CD14-positive monocyte (primary cell): ENCODE data around the gene TNFRSF14. TPM values are rescaled to one million over a fixed set of nuclear protein-coding genes. Genes with fewer than 3 reads are reported as not detected.

Source experiments
- DNase-seq, 3 donors: peaks; one replicate each; pipeline ENCODE4 v3.0.0-alpha.2; 2011 to 2022
- H2AFZ ChIP-seq: 2 replicates; pipeline ENCODE4 v1.6.0; 2012; ENCODE audit warnings: mild to moderate bottlenecking, low read depth, low read length, inconsistent platforms; ENCODE audit not compliant: insufficient read depth, poor library complexity, severe bottlenecking
- H3K27ac ChIP-seq, 2 donors: 1 replicate in 1 of 2; 2 replicates in 1 of 2; pipeline ENCODE4 v1.5.1; 2012 to 2013; ENCODE audit warnings: low read length in 2 of 2, control low read depth in 1 of 2, inconsistent platforms in 1 of 2, low read depth in 1 of 2, mild to moderate bottlenecking in 1 of 2
- H3K27me3 ChIP-seq, 2 donors: one replicate each; pipeline versions ENCODE4 v1.6.0 to v1.6.1; 2011 to 2013; ENCODE audit warnings: low read length in 2 of 2; ENCODE audit not compliant: control insufficient read depth in 2 of 2, insufficient read depth in 2 of 2
- H3K36me3 ChIP-seq, 2 donors: replicated peaks in 1 of 2; 1 replicate in 1 of 2; 2 replicates in 1 of 2; pipeline versions ENCODE4 v1.5.1 to v1.6.1; 2012 to 2013; ENCODE audit warnings: low read length in 2 of 2, control low read depth in 1 of 2, inconsistent platforms in 1 of 2, mild to moderate bottlenecking in 1 of 2; ENCODE audit not compliant: insufficient read depth in 2 of 2, control insufficient read depth in 1 of 2
- H3K4me1 ChIP-seq, 2 donors: 1 replicate in 1 of 2; 2 replicates in 1 of 2; pipeline versions ENCODE4 v1.5.1 to v1.6.1; 2012 to 2013; ENCODE audit warnings: low read length in 2 of 2, control low read depth in 1 of 2, inconsistent platforms in 1 of 2, mild to moderate bottlenecking in 1 of 2, moderate library complexity in 1 of 2; ENCODE audit not compliant: insufficient read depth in 2 of 2, control insufficient read depth in 1 of 2
- H3K4me2 ChIP-seq: replicated peaks from 2 replicates; pipeline ENCODE3; 2012; ENCODE audit warnings: low read length, moderate library complexity, mild to moderate bottlenecking; ENCODE audit not compliant: poor library complexity, severe bottlenecking; ENCODE audit errors: extremely low read depth
- H3K4me3 ChIP-seq, 3 experiments: fragments of 200-600 bp in 1 of 3; sonication (generic) in 1 of 3; replicated peaks in 1 of 3; 1 replicate in 2 of 3; 2 replicates in 1 of 3; pipeline ENCODE4 v1.5.1; 2011 to 2013; ENCODE audit warnings: low read length in 3 of 3, mild to moderate bottlenecking in 3 of 3, control low read depth in 2 of 3, low read depth in 2 of 3, inconsistent platforms in 1 of 3, moderate library complexity in 1 of 3
- H3K79me2 ChIP-seq: 2 replicates; pipeline ENCODE4 v1.6.0; 2012; ENCODE audit warnings: mild to moderate bottlenecking, control low read depth, inconsistent platforms, low read length, moderate library complexity; ENCODE audit not compliant: insufficient read depth
- H3K9ac ChIP-seq: 2 replicates; pipeline ENCODE4 v1.6.0; 2017; ENCODE audit warnings: low read length, mild to moderate bottlenecking; ENCODE audit not compliant: insufficient read depth, poor library complexity, severe bottlenecking
- H3K9me3 ChIP-seq, 2 donors: replicated peaks in 1 of 2; 1 replicate in 1 of 2; 2 replicates in 1 of 2; pipeline versions ENCODE4 v1.5.1 to v1.6.1; 2012 to 2013; ENCODE audit warnings: low read length in 2 of 2, control low read depth in 1 of 2; ENCODE audit not compliant: control insufficient read depth in 1 of 2, insufficient read depth in 1 of 2
- H4K20me1 ChIP-seq: 2 replicates; pipeline ENCODE4 v1.6.0; 2012; ENCODE audit warnings: mild to moderate bottlenecking, low read length, control low read depth, moderate library complexity; ENCODE audit not compliant: insufficient read depth
- H3K27ac Mint-ChIP-seq, 7 donors: one replicate each; pipeline ENCODE4 v1.8.0; 2020; ENCODE audit warnings: mild to moderate bottlenecking in 7 of 7, mixed read lengths in 7 of 7, moderate library complexity in 6 of 7, inconsistent platforms in 2 of 7
- H3K27me3 Mint-ChIP-seq, 3 donors: one replicate each; pipeline ENCODE4 v1.8.0; 2021 to 2022; ENCODE audit warnings: low read depth in 3 of 3, mild to moderate bottlenecking in 3 of 3, mixed read lengths in 3 of 3, moderate library complexity in 3 of 3, inconsistent platforms in 1 of 3
- H3K36me3 Mint-ChIP-seq, 2 donors: one replicate each; pipeline ENCODE4 v1.8.0; 2020; ENCODE audit warnings: mixed read lengths in 2 of 2, inconsistent platforms in 1 of 2, mild to moderate bottlenecking in 1 of 2
- H3K4me1 Mint-ChIP-seq: one replicate; pipeline ENCODE4 v1.8.0; 2020; ENCODE audit warnings: mild to moderate bottlenecking, mixed read lengths
- H3K4me3 Mint-ChIP-seq, 2 donors: one replicate each; pipeline ENCODE4 v1.8.0; 2020; ENCODE audit warnings: mild to moderate bottlenecking in 2 of 2, mixed read lengths in 2 of 2, moderate library complexity in 1 of 2
- H3K9me3 Mint-ChIP-seq, 7 donors: one replicate each; pipeline ENCODE4 v1.8.0; 2020 to 2022; ENCODE audit warnings: mixed read lengths in 7 of 7, mild to moderate bottlenecking in 6 of 7, moderate library complexity in 6 of 7, inconsistent platforms in 2 of 7
- CTCF ChIP-seq: fragments of 200-600 bp; IDR thresholded peaks from one replicate; pipeline ENCODE4 v1.8.0; 2022; ENCODE audit warnings: antibody characterized with exemption, mild to moderate bottlenecking
- WGBS: methylation state at CpG from one replicate; pipeline ENCODE4 v1.1.5; 2013; ENCODE audit warnings: missing lambda C conversion rate; ENCODE audit not compliant: insufficient coverage; 5-methylcytosine and 5-hydroxymethylcytosine counted together
- intact Hi-C, 2 donors: fragments of 100-400 bp; cut with micrococcal nuclease; formaldehyde crosslinking; loops; one replicate each; pipeline versions ENCODE4 v1.15.0 to v1.15.1; 2023
- polyA plus RNA-seq, 3 donors: library from polyadenylated mRNA; depleted of rRNA in 1 of 3; unstranded in 2 of 3; stranded (reverse) in 1 of 3; fragments of 300-500 nt in 2 of 3; fragments of >200 nt in 1 of 3; fragmentation: Illumina TruSeq in 2 of 3; gene quantifications; 1 replicate in 2 of 3; 2 replicates in 1 of 3; pipeline ENCODE4 v1.2.3, GENCODE V29; 2012 to 2021

TNFRSF14 gene
- polyA plus RNA-seq, 3 donors: 62.1 to 512 (median 64.4) TPM

GRCh38 chr1:2573250-2573920 is 17.2 kb downstream of the TNFRSF14 start:
- Histone ChIP-seq H3K79me2 (no peaks in the 10 kb centered on the region), H4K20me1 (no peaks in the 10 kb centered on the region), H2AFZ (no peak overlapping the region), H3K4me1 (peaks cover 33 to 37% of the 10 kb centered on the region in 2 donors), H3K4me2 (no peak overlapping the region), H3K9ac (no peak overlapping the region), H3K27ac (no peak overlapping the region), H3K9me3 (peaks cover 10 to 14% of the 10 kb centered on the region in 2 donors), H3K36me3 (no peaks in the 10 kb centered on the region), H3K27me3 (no peaks in the 10 kb centered on the region), H3K4me3 (no peak overlapping the region)
- DNase-seq: peak in 1 of 3 donors; percentile 51
- Mint-ChIP-seq H3K27me3 (peaks cover 0 to 19% (median 6%) of the 10 kb centered on the region in 3 donors), H3K36me3 (peaks cover 3% of the 10 kb centered on the region in 2 donors), H3K4me1 (peaks cover 36% of the 10 kb centered on the region), H3K9me3 (peaks cover 7 to 16% (median 13%) of the 10 kb centered on the region in 7 donors), H3K27ac (peak overlapping the region in 3 of 7 donors; percentile 34 to 58 (median 50)), H3K4me3 (peak overlapping the region in 1 of 2 donors; percentile 51)
- TF ChIP-seq CTCF: no peak
- intact Hi-C loops: no loop called here
- WGBS: no CpG with 5 or more reads among the region's 8 CpGs

- Mint-ChIP-seq H3K4me1 (peaks cover 42% of the 10 kb centered on the region), H3K9me3 (peaks cover 7 to 16% (median 13%) of the 10 kb centered on the region in 7 donors), H3K27me3 (peaks cover 0 to 15% (median 6%) of the 10 kb centered on the region in 3 donors), H3K4me3 (peak overlapping the region in 1 of 2 donors; percentile 26), H3K36me3 (peaks cover 5% of the 10 kb centered on the region in 2 donors), H3K27ac (peak overlapping the region in 1 of 7 donors; percentile 50)
- Histone ChIP-seq H3K9ac (no peak overlapping the region), H3K4me1 (peaks cover 39 to 44% of the 10 kb centered on the region in 2 donors), H3K4me2 (no peak overlapping the region), H3K4me3 (no peak overlapping the region), H3K79me2 (no peaks in the 10 kb centered on the region), H3K27ac (no peak overlapping the region), H3K36me3 (no peaks in the 10 kb centered on the region), H2AFZ (no peak overlapping the region), H3K9me3 (peaks cover 10 to 14% of the 10 kb centered on the region in 2 donors), H3K27me3 (no peaks in the 10 kb centered on the region), H4K20me1 (no peaks in the 10 kb centered on the region)
- TF ChIP-seq CTCF: no peak
- peak in 1 of 3 donors; percentile 24 for DNase-seq
- WGBS: 96% methylated on average over 2 of the region's 9 CpGs
- intact Hi-C loops: no loop called here
Measured at GRCh38 chr1:2574350-2574749, 18.2 kb downstream of the TNFRSF14 start.
